Heart right ventricle (tissue), 16 donors: ENCODE data around the gene TSPAN12. TPM values are rescaled to one million over a fixed set of nuclear protein-coding genes. Genes with fewer than 3 reads are reported as not detected.

Source experiments
- ATAC-seq, 8 donors: fragments of 200-7000 bp; cut with Tn5 transposase; one replicate each; pipeline ENCODE4 v1.9.1; 2020; ENCODE audit warnings: mild to moderate bottlenecking in 8 of 8, moderate library complexity in 8 of 8, moderate number of reproducible peaks in 1 of 8
- DNase-seq, 2 donors: peaks; one replicate each; pipeline ENCODE4 v3.0.0-alpha.2; 2020
- H3K27ac ChIP-seq, 10 donors: fragments of 200-600 bp; sonication (generic) in 2 of 10; one replicate each; pipeline versions ENCODE4 v1.5.0 to v1.8.0; 2020 to 2022; ENCODE audit warnings: mild to moderate bottlenecking in 3 of 10
- H3K27me3 ChIP-seq, 7 donors: fragments of 200-600 bp; one replicate each; pipeline ENCODE4 v1.8.0; 2021 to 2022; ENCODE audit warnings: mild to moderate bottlenecking in 2 of 7
- H3K36me3 ChIP-seq, 9 donors: fragments of 200-600 bp; sonication (generic) in 1 of 9; one replicate each; pipeline versions ENCODE4 v1.5.0 to v1.8.0; 2020 to 2022; ENCODE audit warnings: mild to moderate bottlenecking in 2 of 9
- H3K4me1 ChIP-seq, 9 donors: fragments of 200-600 bp; sonication (generic) in 1 of 9; one replicate each; pipeline versions ENCODE4 v1.5.0 to v1.8.0; 2020 to 2022; ENCODE audit warnings: mild to moderate bottlenecking in 4 of 9
- H3K4me3 ChIP-seq, 10 donors: fragments of 200-600 bp; sonication (generic) in 2 of 10; one replicate each; pipeline versions ENCODE4 v1.5.0 to v1.8.0; 2020 to 2022; ENCODE audit warnings: mild to moderate bottlenecking in 7 of 10, moderate library complexity in 2 of 10
- H3K9me3 ChIP-seq, 11 donors: fragments of 200-600 bp in 10 of 11; sonication (generic) in 2 of 11; one replicate each; pipeline versions ENCODE4 v1.5.0 to v1.8.0; 2013 to 2022; ENCODE audit warnings: mild to moderate bottlenecking in 2 of 11, control low read depth in 1 of 11, moderate library complexity in 1 of 11
- WGBS, 2 donors: extraction: QIAGEN DNeasy Blood & Tissue Kit; methylation state at CpG; one replicate each; pipeline ENCODE4 v1.1.7; 2013; ENCODE audit warnings: inconsistent platforms in 1 of 2; 5-methylcytosine and 5-hydroxymethylcytosine counted together
- intact Hi-C, 10 donors: fragments of 100-400 bp; cut with DNase I; formaldehyde crosslinking; loops; one replicate each; pipeline versions ENCODE4 v1.11.1 to v1.14.2; 2022
- polyA plus RNA-seq, 2 donors: library from polyadenylated mRNA; stranded (reverse); fragments of 200-250 nt; gene quantifications; one replicate each; pipeline ENCODE4 v1.2.3, GENCODE V29; 2013
- total RNA-seq, 10 donors: library from RNA; stranded (reverse); fragmentation: NEBNext Ultra II Directional in 3 of 10; extraction: Animal tissue kit (Norgen Biotek cat#: 25700) in 3 of 10; gene quantifications; one replicate each; pipeline versions ENCODE4 v1.2.1 to v1.2.4, GENCODE V29; 2021 to 2023
- TF ChIP-seq, protein P1 (sequence below), 9 donors: fragments of 200-600 bp; sonication (generic) in 2 of 9; IDR thresholded peaks; one replicate each; pipeline versions ENCODE4 v1.5.0 to v1.8.0; 2021 to 2022; ENCODE audit warnings: antibody characterized with exemption in 9 of 9, mild to moderate bottlenecking in 5 of 9, moderate library complexity in 1 of 9
- donor health status: Arrhythmogenic right ventricular cardiomyopathy.
- donor health status: ischemic (EF 13 %, LVEDD 7.1; RV severe dilation, severe dysfunction).
- donor health status: healthy with polysubstance abuse.
- donor health status: DM: no; HTN: yes; CAD: no.
- donor health status: DM: no; HTN: no; CAD: no.
- donor health status: ischemic (EF 25% LVEDD 6.9; RV normal size, moderate dysfunction).
- donor health status: ischemic (EF 25% LVEDD 5.7; RV mildly dilated, moderate dysfunction).
- donor health status: healthy.
- donor health status: DM: yes; HTN: yes; CAD: no.
- donor health status: Ischemic cardiomyopathy.
- donor health status: ischemic (EF 35%, LVEDD 5.7; RV mildly dilated, moderate dysfunction).
- donor health status: nonischemic (EF 11% LVEDD 7.7; RV severe dilation, severe dysfunction).
- donor health status: DM: yes; HTN: yes; CAD: no.
- donor health status: PGD.
- donor health status: ischemic (EF 29% LVEDD 5.4; RV normal size, mild dysfunction).
- donor health status: nonischemic (EF 23%, LVEDD 6.1; RV moderate dilation, normal function).

The TSPAN12 gene
- total and polyA plus RNA-seq, 12 donors: 17.9 to 78.6 (median 60.4) TPM

- DNase-seq (no peak), ATAC-seq (no peak)
- Histone ChIP-seq H3K4me1 (peaks cover 0 to 33% (median 14%) of the 10 kb centered on the region in 9 donors), H3K27ac (no peak overlapping the region), H3K4me3 (no peak overlapping the region), H3K27me3 (no peaks in the 10 kb centered on the region), H3K36me3 (peaks cover 0 to 10% (median 0%) of the 10 kb centered on the region in 9 donors), H3K9me3 (peaks cover 0 to 13% (median 0%) of the 10 kb centered on the region in 11 donors)
- 94 to 100% methylated on average over 1 of the region's 1 CpG for WGBS, 2 donors
- TF ChIP-seq, protein P1, sequence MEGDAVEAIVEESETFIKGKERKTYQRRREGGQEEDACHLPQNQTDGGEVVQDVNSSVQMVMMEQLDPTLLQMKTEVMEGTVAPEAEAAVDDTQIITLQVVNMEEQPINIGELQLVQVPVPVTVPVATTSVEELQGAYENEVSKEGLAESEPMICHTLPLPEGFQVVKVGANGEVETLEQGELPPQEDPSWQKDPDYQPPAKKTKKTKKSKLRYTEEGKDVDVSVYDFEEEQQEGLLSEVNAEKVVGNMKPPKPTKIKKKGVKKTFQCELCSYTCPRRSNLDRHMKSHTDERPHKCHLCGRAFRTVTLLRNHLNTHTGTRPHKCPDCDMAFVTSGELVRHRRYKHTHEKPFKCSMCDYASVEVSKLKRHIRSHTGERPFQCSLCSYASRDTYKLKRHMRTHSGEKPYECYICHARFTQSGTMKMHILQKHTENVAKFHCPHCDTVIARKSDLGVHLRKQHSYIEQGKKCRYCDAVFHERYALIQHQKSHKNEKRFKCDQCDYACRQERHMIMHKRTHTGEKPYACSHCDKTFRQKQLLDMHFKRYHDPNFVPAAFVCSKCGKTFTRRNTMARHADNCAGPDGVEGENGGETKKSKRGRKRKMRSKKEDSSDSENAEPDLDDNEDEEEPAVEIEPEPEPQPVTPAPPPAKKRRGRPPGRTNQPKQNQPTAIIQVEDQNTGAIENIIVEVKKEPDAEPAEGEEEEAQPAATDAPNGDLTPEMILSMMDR (IDR thresholded peaks at IDR 0.05): no peak
- intact Hi-C loops: loop anchor here in 4 of 10 donors (10.0 kb wide), 2 partner anchors 286 to 306 kb away; no protein-coding TSS in a partner anchor
These were observed 58.8 kb downstream of the TSPAN12 start for GRCh38 chr7:120799147-120799546.

- peak overlapping the region in 1 of 10 donors; percentile 42 for H3K27ac ChIP-seq
- intact Hi-C loops: loop anchor here in 4 of 10 donors (10.0 kb wide), 2 partner anchors 288 to 308 kb away; no protein-coding TSS in a partner anchor
- H3K9me3 ChIP-seq: peaks cover 0 to 13% (median 0%) of the 10 kb centered on the region in 11 donors
- peak in 2 of 8 donors; percentile 58 to 61 for ATAC-seq
- peaks cover 0 to 8% (median 0%) of the 10 kb centered on the region in 9 donors for H3K36me3 ChIP-seq
- no peak overlapping the region for H3K4me3 ChIP-seq
- 94 to 95% methylated on average over 7 of the region's 7 CpGs for WGBS, 2 donors
- TF ChIP-seq, protein P1 (IDR thresholded peaks at IDR 0.05): no peak
- DNase-seq: no peak
- H3K4me1 ChIP-seq: peaks cover 0 to 39% (median 16%) of the 10 kb centered on the region in 9 donors
- H3K27me3 ChIP-seq: no peaks in the 10 kb centered on the region
These were observed 60.8 kb downstream of the TSPAN12 start for GRCh38 chr7:120797026-120797645.

DNA sequence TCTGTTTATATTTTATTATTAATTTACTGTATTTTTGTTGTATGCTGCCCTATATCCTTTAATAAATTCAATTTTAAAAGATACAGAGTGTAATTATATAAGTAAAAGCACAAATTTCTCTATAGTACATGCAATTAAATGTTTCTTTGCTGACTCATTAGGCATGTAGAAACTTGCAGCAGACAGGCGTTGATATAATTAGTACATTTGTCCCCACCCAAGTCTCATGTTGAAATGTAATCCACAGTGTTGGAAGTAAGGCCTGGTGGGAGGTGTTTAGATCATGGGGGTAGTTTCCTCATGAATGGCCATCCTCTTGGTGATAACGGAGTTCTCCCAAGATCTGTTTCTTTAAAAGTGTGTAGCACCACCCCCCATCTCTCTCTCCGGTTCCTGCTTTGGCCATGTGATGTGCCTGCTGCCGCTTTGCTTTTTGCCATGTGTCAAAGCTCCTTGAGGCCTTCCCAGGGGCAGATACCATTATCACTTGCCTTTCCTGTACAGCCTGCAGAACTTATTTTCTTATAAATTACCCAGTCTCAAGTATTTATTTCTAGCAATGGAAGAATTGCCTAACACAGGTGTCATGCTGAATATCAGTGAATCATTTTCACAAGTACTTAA is 63.7 kb downstream of the TSPAN12 start:
- peaks cover 0 to 47% (median 16%) of the 10 kb centered on the region in 9 donors for H3K4me1 ChIP-seq
- peak overlapping the region in 1 of 10 donors; percentile 17 for H3K27ac ChIP-seq
- 36 to 43% methylated on average over 4 of the region's 4 CpGs for WGBS, 2 donors
- H3K27me3 ChIP-seq: no peaks in the 10 kb centered on the region
- H3K36me3 ChIP-seq: no peaks in the 10 kb centered on the region
- peak in 2 of 8 donors; percentile 37 to 44 for ATAC-seq
- TF ChIP-seq, protein P1 (IDR thresholded peaks at IDR 0.05): no peak
- peaks cover 0 to 13% (median 0%) of the 10 kb centered on the region in 11 donors for H3K9me3 ChIP-seq
- no peak overlapping the region for H3K4me3 ChIP-seq
- no peak for DNase-seq
- intact Hi-C loops: loop anchor here in 6 of 10 donors (5.0 to 10.0 kb wide), 5 partner anchors 63 to 313 kb away; partner anchors contain the start of gene TSPAN12 (in 1 of the 6)

DNA sequence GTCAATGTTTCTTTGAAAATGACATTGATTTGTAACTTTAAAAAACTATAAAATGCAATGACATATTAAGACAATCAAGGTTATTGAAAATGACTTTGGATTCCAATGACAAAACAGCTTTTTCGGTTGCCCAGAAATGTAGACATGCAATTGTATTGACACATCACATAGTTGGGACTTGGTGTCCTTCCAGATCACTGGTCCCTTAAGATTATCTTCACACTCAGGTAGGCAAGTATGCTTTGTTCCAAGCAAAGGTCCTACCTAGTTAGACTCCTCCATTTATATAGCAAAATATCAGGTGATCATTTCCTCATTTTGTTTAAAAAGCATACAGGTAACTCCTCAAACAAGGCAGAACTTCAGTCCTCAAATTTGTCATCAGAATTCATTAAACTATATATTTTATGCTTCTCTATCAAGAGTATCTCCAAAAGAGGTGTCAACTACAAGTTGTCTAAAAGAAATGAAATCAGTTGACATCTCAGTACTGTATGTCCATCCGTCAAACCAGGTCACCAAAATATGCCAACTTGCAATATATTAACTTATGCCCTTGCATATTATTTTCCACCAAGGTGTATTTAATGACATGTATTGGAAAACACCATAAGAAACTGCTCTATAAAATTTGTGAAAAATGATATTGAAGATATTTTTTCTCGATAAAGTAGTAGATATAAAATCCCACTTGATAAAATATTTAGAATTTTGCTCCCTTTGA is 64.6 kb downstream of the TSPAN12 start:
- peaks cover 0 to 47% (median 16%) of the 10 kb centered on the region in 9 donors for H3K4me1 ChIP-seq
- TF ChIP-seq, protein P1 (IDR thresholded peaks at IDR 0.05): no peak
- intact Hi-C loops: loop anchor here in 6 of 10 donors (5.0 to 10.0 kb wide), 5 partner anchors 64 to 314 kb away; partner anchors contain the start of gene TSPAN12 (in 1 of the 6)
- H3K9me3 ChIP-seq: peaks cover 0 to 13% (median 0%) of the 10 kb centered on the region in 11 donors
- H3K4me3 ChIP-seq: no peak overlapping the region
- no peak for DNase-seq
- 85 to 90% methylated on average over 3 of the region's 3 CpGs for WGBS, 2 donors
- H3K36me3 ChIP-seq: peaks cover 0 to 4% (median 0%) of the 10 kb centered on the region in 9 donors
- no peak for ATAC-seq
- H3K27me3 ChIP-seq: no peaks in the 10 kb centered on the region
- H3K27ac ChIP-seq: no peak overlapping the region
